ENCODE data around the gene PALS1.
A peak's percentile ranks its signal among the peaks of the same experiment; 100 is the strongest.

PALS1 gene

DNA sequence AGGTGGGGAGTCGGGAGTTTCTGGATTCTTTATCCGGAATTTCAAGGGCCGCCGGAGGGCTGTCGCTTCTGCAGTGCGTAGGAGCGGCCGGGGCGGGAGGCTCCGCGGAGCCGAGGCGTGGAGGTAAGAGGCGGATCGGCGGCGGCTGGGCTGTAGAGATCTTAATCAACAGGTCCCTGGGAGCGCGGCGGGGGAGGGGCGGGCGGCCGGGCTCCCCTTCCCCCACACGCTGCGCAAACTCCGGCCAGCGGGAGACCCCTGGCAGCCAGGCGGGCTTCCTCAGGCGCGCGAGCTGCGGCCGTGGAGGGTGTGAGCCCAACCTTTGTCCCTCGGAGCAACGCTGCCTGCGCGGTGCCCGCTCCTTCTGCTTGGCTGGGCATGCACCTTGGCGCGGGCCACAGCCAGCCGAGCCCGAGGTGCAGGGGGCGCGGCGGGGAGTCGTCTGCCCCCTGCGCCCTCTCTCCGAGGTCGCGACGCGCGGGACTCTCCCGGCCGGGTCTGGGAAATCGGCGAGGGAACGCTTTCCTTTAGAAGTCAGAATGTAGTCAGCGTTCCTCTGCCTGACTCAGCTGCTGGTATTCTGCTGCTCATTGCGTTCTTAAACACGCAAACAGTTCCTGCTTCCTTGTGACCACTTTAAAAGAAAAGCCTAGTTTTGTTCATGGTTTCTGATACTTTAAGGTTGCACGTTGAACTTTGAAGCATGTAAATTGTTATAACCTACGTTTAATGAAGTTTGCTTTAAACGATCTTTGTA is at the start of gene PALS1:
Gene PALS1 (plus strand): TSS at position 25 of the 757 bp plus-strand sequence. CDS start 37,736 bp downstream, outside the sequence.
- TF ChIP-seq, protein P1, sequence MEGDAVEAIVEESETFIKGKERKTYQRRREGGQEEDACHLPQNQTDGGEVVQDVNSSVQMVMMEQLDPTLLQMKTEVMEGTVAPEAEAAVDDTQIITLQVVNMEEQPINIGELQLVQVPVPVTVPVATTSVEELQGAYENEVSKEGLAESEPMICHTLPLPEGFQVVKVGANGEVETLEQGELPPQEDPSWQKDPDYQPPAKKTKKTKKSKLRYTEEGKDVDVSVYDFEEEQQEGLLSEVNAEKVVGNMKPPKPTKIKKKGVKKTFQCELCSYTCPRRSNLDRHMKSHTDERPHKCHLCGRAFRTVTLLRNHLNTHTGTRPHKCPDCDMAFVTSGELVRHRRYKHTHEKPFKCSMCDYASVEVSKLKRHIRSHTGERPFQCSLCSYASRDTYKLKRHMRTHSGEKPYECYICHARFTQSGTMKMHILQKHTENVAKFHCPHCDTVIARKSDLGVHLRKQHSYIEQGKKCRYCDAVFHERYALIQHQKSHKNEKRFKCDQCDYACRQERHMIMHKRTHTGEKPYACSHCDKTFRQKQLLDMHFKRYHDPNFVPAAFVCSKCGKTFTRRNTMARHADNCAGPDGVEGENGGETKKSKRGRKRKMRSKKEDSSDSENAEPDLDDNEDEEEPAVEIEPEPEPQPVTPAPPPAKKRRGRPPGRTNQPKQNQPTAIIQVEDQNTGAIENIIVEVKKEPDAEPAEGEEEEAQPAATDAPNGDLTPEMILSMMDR (IDR thresholded peaks at IDR 0.05; ENCODE audit: borderline replicate concordance, extremely low read depth, low read length, poor library complexity, severe bottlenecking): peak; percentile 6
- no peak for TF ChIP-seq EZH2 (IDR thresholded peaks at IDR 0.05; ENCODE audit: borderline replicate concordance, low read depth, low read length, severe bottlenecking)
- Histone ChIP-seq H3K27ac (ENCODE audit: low read length) (peak within 1 kb of the TSS; percentile 81), H3K4me2 (ENCODE audit: insufficient read depth, low read length) (peak within 1 kb of the TSS; percentile 97), H4K20me1 (ENCODE audit: insufficient read depth, low read length) (0 out of 2 replicates have a peak, but pooled peaks cover 2% of the 10 kb centered on the region), H3K27me3 (ENCODE audit: insufficient read depth, low read length, poor library complexity) (peaks cover 3% of the 10 kb centered on the region), H3K9ac (ENCODE audit: low read depth, low read length) (peak within 1 kb of the TSS; percentile 92), H3K36me3 (ENCODE audit: insufficient read depth, low read length) (no peaks in the 10 kb centered on the region; the same call in 1 of the 2 replicates), H3K4me1 (ENCODE audit: insufficient read depth, low read length) (peaks cover 27% of the 10 kb centered on the region), H3K9me3 (ENCODE audit: insufficient read depth, low read length, severe bottlenecking) (no peaks in the 10 kb centered on the region), H2AFZ (ENCODE audit: low read depth, low read length) (peak within 1 kb of the TSS; percentile 99), H3K4me3 (ENCODE audit: low read depth in 1 of 2, low read length in 2 of 2) (peak within 1 kb of the TSS; percentile 74 to 88), H3K79me2 (ENCODE audit: insufficient read depth, low read length) (peaks cover 49% of the 10 kb centered on the region)
- peak; percentile 58 for ATAC-seq (ENCODE audit: insufficient read depth, low read depth)
- DNase-seq: no peak

DNA sequence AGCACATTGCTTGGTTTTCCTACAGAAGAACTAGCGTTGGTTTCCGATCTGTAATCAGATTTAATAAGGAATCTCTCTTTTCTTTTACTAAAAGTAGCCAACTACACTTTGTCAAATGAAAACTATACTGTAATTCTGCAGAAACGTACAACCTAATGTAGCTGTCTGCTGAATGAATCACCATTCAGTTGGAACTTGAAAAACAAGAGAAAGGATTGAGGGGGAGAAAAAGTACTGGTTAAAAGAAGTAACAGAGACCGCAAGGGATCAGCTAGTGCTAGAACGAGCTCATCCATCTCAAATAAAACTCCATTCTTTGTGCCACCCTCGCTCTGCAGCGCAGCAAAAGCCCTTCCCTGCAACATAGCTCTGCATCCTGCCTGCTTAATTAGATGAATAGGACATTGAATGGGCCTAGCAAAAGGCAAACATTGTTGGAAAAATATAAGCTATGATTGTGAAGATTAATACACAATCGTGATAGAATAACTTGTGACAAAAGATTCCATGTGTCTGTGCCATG is 49.4 kb upstream of the PALS1 start:
- Histone ChIP-seq H3K9ac (ENCODE audit: low read depth, low read length) (no peak overlapping the region), H4K20me1 (ENCODE audit: insufficient read depth, low read length) (no peaks in the 10 kb centered on the region), H3K9me3 (ENCODE audit: insufficient read depth, low read length, severe bottlenecking) (no peaks in the 10 kb centered on the region), H3K27me3 (ENCODE audit: insufficient read depth, low read length, poor library complexity) (no peaks in the 10 kb centered on the region), H3K4me2 (ENCODE audit: insufficient read depth, low read length) (no peak overlapping the region), H2AFZ (ENCODE audit: low read depth, low read length) (no peak overlapping the region), H3K27ac (ENCODE audit: low read length) (no peak overlapping the region), H3K79me2 (ENCODE audit: insufficient read depth, low read length) (no peaks in the 10 kb centered on the region), H3K4me3 (ENCODE audit: low read depth in 1 of 2, low read length in 2 of 2) (no peak overlapping the region), H3K36me3 (ENCODE audit: insufficient read depth, low read length) (no peaks in the 10 kb centered on the region), H3K4me1 (ENCODE audit: insufficient read depth, low read length) (peaks cover 8% of the 10 kb centered on the region)
- no peak for TF ChIP-seq EZH2 (IDR thresholded peaks at IDR 0.05; ENCODE audit: borderline replicate concordance, low read depth, low read length, severe bottlenecking)
- TF ChIP-seq, protein P1 (IDR thresholded peaks at IDR 0.05; ENCODE audit: borderline replicate concordance, extremely low read depth, low read length, poor library complexity, severe bottlenecking): no peak
- no peak for DNase-seq
- no peak for ATAC-seq (ENCODE audit: insufficient read depth, low read depth)

DNA sequence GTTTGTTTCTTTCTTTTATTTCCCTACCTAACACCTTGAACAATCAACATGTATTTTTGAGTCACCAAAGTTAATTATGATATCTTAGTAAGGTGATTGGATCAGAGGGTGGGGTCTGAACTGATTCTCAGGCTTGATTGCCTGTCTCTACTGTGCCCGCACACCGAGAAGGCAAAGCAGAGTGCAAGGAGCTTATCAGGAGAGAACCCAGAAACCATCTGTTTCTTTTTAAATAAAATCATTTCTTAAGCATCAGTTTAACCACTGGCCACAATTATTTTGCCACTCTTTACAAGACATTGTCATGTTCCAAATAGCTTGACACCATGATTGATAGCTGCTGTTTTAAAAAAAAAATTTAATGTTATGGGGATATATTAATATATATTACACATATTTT is 48.9 kb upstream of the PALS1 start:
- H3K79me2 ChIP-seq (ENCODE audit: insufficient read depth, low read length): no peaks in the 10 kb centered on the region
- H3K27me3 ChIP-seq (ENCODE audit: insufficient read depth, low read length, poor library complexity): no peaks in the 10 kb centered on the region
- TF ChIP-seq EZH2 (IDR thresholded peaks at IDR 0.05; ENCODE audit: borderline replicate concordance, low read depth, low read length, severe bottlenecking): no peak
- TF ChIP-seq, protein P1 (IDR thresholded peaks at IDR 0.05; ENCODE audit: borderline replicate concordance, extremely low read depth, low read length, poor library complexity, severe bottlenecking): no peak
- ATAC-seq (ENCODE audit: insufficient read depth, low read depth): no peak
- no peak overlapping the region for H3K4me3 ChIP-seq (ENCODE audit: low read depth in 1 of 2, low read length in 2 of 2)
- H3K4me1 ChIP-seq (ENCODE audit: insufficient read depth, low read length): peaks cover 2% of the 10 kb centered on the region; the same call in 1 of the 2 replicates
- DNase-seq: no peak
- no peaks in the 10 kb centered on the region for H3K36me3 ChIP-seq (ENCODE audit: insufficient read depth, low read length)
- no peaks in the 10 kb centered on the region for H3K9me3 ChIP-seq (ENCODE audit: insufficient read depth, low read length, severe bottlenecking)
- no peak overlapping the region for H3K27ac ChIP-seq (ENCODE audit: low read length)
- H4K20me1 ChIP-seq (ENCODE audit: insufficient read depth, low read length): no peaks in the 10 kb centered on the region
- no peak overlapping the region for H3K4me2 ChIP-seq (ENCODE audit: insufficient read depth, low read length)
- no peak overlapping the region for H2AFZ ChIP-seq (ENCODE audit: low read depth, low read length)
- no peak overlapping the region for H3K9ac ChIP-seq (ENCODE audit: low read depth, low read length)
